Epithelial cell of proximal tubule (primary cell): Measurements from ENCODE around the gene U2AF1L4. TPM values are rescaled to one million over a fixed set of nuclear protein-coding genes. Genes with fewer than 3 reads are reported as not detected.
"Not testable (repeated sequence)": the region's sequence is repeated elsewhere in the genome, so short reads cannot be mapped to it uniquely, and the experiment has no call there.

Experiments used
- DNase-seq: peaks from one replicate; pipeline ENCODE4 v3.0.0-alpha.2; 2011; ENCODE audit warnings: low read depth
- H3K4me3 ChIP-seq: 2 replicates; pipeline ENCODE4 v1.5.1; 2011; ENCODE audit warnings: low read depth, mild to moderate bottlenecking, low read length
- CTCF ChIP-seq: conservative IDR thresholded peaks from 2 replicates; pipeline ENCODE4 v1.5.1; 2012; ENCODE audit warnings: low read depth, mild to moderate bottlenecking, low read length
- total RNA-seq: library from RNA; depleted of rRNA; stranded (reverse); fragments of >200 nt; gene quantifications from 2 replicates; pipeline ENCODE4 v1.2.3, GENCODE V29; 2015

The U2AF1L4 gene
- total RNA-seq, 1 donor from 2014 or later = 5.9 TPM

GRCh38 chr19:35774274-35775045 is 29.2 kb upstream of the U2AF1L4 start:
- no peak for DNase-seq
- no peak for TF ChIP-seq CTCF
- peak overlapping the region; percentile 62 for H3K4me3 ChIP-seq

- DNase-seq = peak; percentile 77
- no peak for TF ChIP-seq CTCF
Measured at GRCh38 chr19:35773020-35773806, 28.0 kb upstream of the U2AF1L4 start.

GRCh38 chr19:35772362-35772761 is 27.1 kb upstream of the U2AF1L4 start:
- not testable (repeated sequence) for DNase-seq, H3K4me3 ChIP-seq

More at GRCh38 chr19:35773020-35773806, 28.0 kb upstream of the U2AF1L4 start:
- no peak overlapping the region for H3K4me3 ChIP-seq

GRCh38 chr19:35768082-35768421 is 22.8 kb upstream of the U2AF1L4 start:
- no peak for DNase-seq
- no peak overlapping the region for H3K4me3 ChIP-seq
- TF ChIP-seq CTCF = no peak

GRCh38 chr19:35767288-35768081 is 22.3 kb upstream of the U2AF1L4 start:
- no peak for TF ChIP-seq CTCF
- H3K4me3 ChIP-seq = no peak overlapping the region
- no peak for DNase-seq

- DNase-seq = no peak
- H3K4me3 ChIP-seq = no peak overlapping the region
- TF ChIP-seq CTCF = no peak
Measured at GRCh38 chr19:35766571-35767104, 21.4 kb upstream of the U2AF1L4 start.
